Measurements from ENCODE around the gene OR8G1. TPM values are rescaled to one million over a fixed set of nuclear protein-coding genes. Genes with fewer than 3 reads are reported as not detected.
"Not testable (repeated sequence)": the region's sequence is repeated elsewhere in the genome, so short reads cannot be mapped to it uniquely, and the experiment has no call there.

OR8G1 gene
- total RNA-seq, 1 donor from 2014 or later, result not detected

- H3K36me3 Mint-ChIP-seq (ENCODE audit: low read depth), result no peaks in the 10 kb centered on the region
- DNase-seq, result no peak
- H3K9me3 Mint-ChIP-seq, result no peaks in the 10 kb centered on the region
- H3K4me1 Mint-ChIP-seq, result no peaks in the 10 kb centered on the region
- H3K4me3 Mint-ChIP-seq, result no peak overlapping the region
- intact Hi-C loops (cut with micrococcal nuclease), result no loop called here
- H3K27me3 Mint-ChIP-seq, result peaks cover 2% of the 10 kb centered on the region
- no peak overlapping the region for H3K27ac Mint-ChIP-seq
Observed at GRCh38 chr11:124210421-124210820, 30.5 kb upstream of the OR8G1 start.

GRCh38 chr11:124211321-124211720, 29.6 kb upstream of the OR8G1 start:
- H3K4me3 Mint-ChIP-seq, result no peak overlapping the region
- no peaks in the 10 kb centered on the region for H3K4me1 Mint-ChIP-seq
- no peaks in the 10 kb centered on the region for H3K9me3 Mint-ChIP-seq
- peaks cover 2% of the 10 kb centered on the region for H3K27me3 Mint-ChIP-seq
- H3K27ac Mint-ChIP-seq, result no peak overlapping the region
- no peaks in the 10 kb centered on the region for H3K36me3 Mint-ChIP-seq (ENCODE audit: low read depth)
- intact Hi-C loops (cut with micrococcal nuclease), result no loop called here
- no peak for DNase-seq

- Mint-ChIP-seq H3K4me3 (no peak overlapping the region), H3K27me3 (peaks cover 2% of the 10 kb centered on the region), H3K36me3 (ENCODE audit: low read depth) (no peaks in the 10 kb centered on the region), H3K9me3 (no peaks in the 10 kb centered on the region), H3K4me1 (no peaks in the 10 kb centered on the region), H3K27ac (no peak overlapping the region)
- DNase-seq, result no peak
- intact Hi-C loops (cut with micrococcal nuclease), result no loop called here
Observed at GRCh38 chr11:124214027-124214426, 26.9 kb upstream of the OR8G1 start.

GRCh38 chr11:124219126-124219525, 21.8 kb upstream of the OR8G1 start:
- Mint-ChIP-seq H3K9me3 (no peaks in the 10 kb centered on the region), H3K27ac (no peak overlapping the region), H3K36me3 (ENCODE audit: low read depth) (no peaks in the 10 kb centered on the region), H3K4me3 (no peak overlapping the region), H3K27me3 (no peaks in the 10 kb centered on the region), H3K4me1 (no peaks in the 10 kb centered on the region)
- intact Hi-C loops (cut with micrococcal nuclease), result no loop called here
- no peak for DNase-seq

- no peak for DNase-seq
- no peaks in the 10 kb centered on the region for H3K36me3 Mint-ChIP-seq (ENCODE audit: low read depth)
- no peak overlapping the region for H3K27ac Mint-ChIP-seq
- intact Hi-C loops (cut with micrococcal nuclease), result no loop called here
- no peak overlapping the region for H3K4me3 Mint-ChIP-seq
- H3K4me1 Mint-ChIP-seq, result no peaks in the 10 kb centered on the region
- no peaks in the 10 kb centered on the region for H3K9me3 Mint-ChIP-seq
- no peaks in the 10 kb centered on the region for H3K27me3 Mint-ChIP-seq
Observed at GRCh38 chr11:124222407-124222806, 18.5 kb upstream of the OR8G1 start.

GRCh38 chr11:124224618-124225423, 16.1 kb upstream of the OR8G1 start:
- H3K4me1 Mint-ChIP-seq; H3K36me3 Mint-ChIP-seq (ENCODE audit: low read depth); intact Hi-C loops (cut with micrococcal nuclease); H3K27ac Mint-ChIP-seq; H3K9me3 Mint-ChIP-seq; DNase-seq; H3K27me3 Mint-ChIP-seq; H3K4me3 Mint-ChIP-seq: not testable (repeated sequence)

- Mint-ChIP-seq H3K4me3 (no peak overlapping the region), H3K27ac (no peak overlapping the region), H3K27me3 (peaks cover 2% of the 10 kb centered on the region), H3K36me3 (ENCODE audit: low read depth) (no peaks in the 10 kb centered on the region), H3K4me1 (no peaks in the 10 kb centered on the region), H3K9me3 (no peaks in the 10 kb centered on the region)
- no peak for DNase-seq
- intact Hi-C loops (cut with micrococcal nuclease), result no loop called here
Observed at GRCh38 chr11:124225471-124225870, 15.4 kb upstream of the OR8G1 start.

- intact Hi-C loops (cut with micrococcal nuclease), result no loop called here
- Mint-ChIP-seq H3K4me1 (no peaks in the 10 kb centered on the region), H3K27me3 (peaks cover 2% of the 10 kb centered on the region), H3K27ac (no peak overlapping the region), H3K36me3 (ENCODE audit: low read depth) (no peaks in the 10 kb centered on the region), H3K9me3 (no peaks in the 10 kb centered on the region), H3K4me3 (no peak overlapping the region)
- DNase-seq, result no peak
Observed at GRCh38 chr11:124233376-124233775, 7.5 kb upstream of the OR8G1 start.

GRCh38 chr11:124238512-124238911, 2.4 kb upstream of the OR8G1 start:
- H3K36me3 Mint-ChIP-seq (ENCODE audit: low read depth), result no peaks in the 10 kb centered on the region
- intact Hi-C loops (cut with micrococcal nuclease), result no loop called here
- DNase-seq, result no peak
- H3K4me1 Mint-ChIP-seq, result no peaks in the 10 kb centered on the region
- H3K27ac Mint-ChIP-seq, result no peak overlapping the region
- H3K4me3 Mint-ChIP-seq, result no peak overlapping the region
- H3K27me3 Mint-ChIP-seq, result no peaks in the 10 kb centered on the region
- H3K9me3 Mint-ChIP-seq, result no peaks in the 10 kb centered on the region

GRCh38 chr11:124249869-124250268, 9.0 kb downstream of the OR8G1 start:
- H3K9me3 Mint-ChIP-seq; H3K27ac Mint-ChIP-seq; H3K4me1 Mint-ChIP-seq; H3K27me3 Mint-ChIP-seq; DNase-seq; H3K36me3 Mint-ChIP-seq (ENCODE audit: low read depth); H3K4me3 Mint-ChIP-seq; intact Hi-C loops (cut with micrococcal nuclease): not testable (repeated sequence)

GRCh38 chr11:124256076-124256475, 15.2 kb downstream of the OR8G1 start, which contains the start of gene OR8G5:
Gene OR8G5 (plus strand): TSS chr11:124256376. CDS start chr11:124264932, 8,556 bp downstream.
- H3K27me3 Mint-ChIP-seq, result peaks cover 4% of the 10 kb centered on the region
- no peak for DNase-seq
- H3K36me3 Mint-ChIP-seq (ENCODE audit: low read depth), result no peaks in the 10 kb centered on the region
- H3K4me1 Mint-ChIP-seq, result no peaks in the 10 kb centered on the region
- intact Hi-C loops (cut with micrococcal nuclease), result no loop called here
- no peaks in the 10 kb centered on the region for H3K9me3 Mint-ChIP-seq
- H3K27ac Mint-ChIP-seq, result no peak within 1 kb of the TSS
- no peak within 1 kb of the TSS for H3K4me3 Mint-ChIP-seq

- not testable (repeated sequence) for H3K27ac Mint-ChIP-seq, H3K27me3 Mint-ChIP-seq
Observed at GRCh38 chr11:124265041-124265440, 24.1 kb downstream of the OR8G1 start.

GRCh38 chr11:124270886-124271285, 30.0 kb downstream of the OR8G1 start:
- intact Hi-C loops (cut with micrococcal nuclease); H3K36me3 Mint-ChIP-seq (ENCODE audit: low read depth); H3K9me3 Mint-ChIP-seq; H3K4me3 Mint-ChIP-seq; H3K27me3 Mint-ChIP-seq; DNase-seq; H3K4me1 Mint-ChIP-seq; H3K27ac Mint-ChIP-seq: not testable (repeated sequence)

More at GRCh38 chr11:124265041-124265440, 24.1 kb downstream of the OR8G1 start:
- DNase-seq; intact Hi-C loops (cut with micrococcal nuclease); H3K4me1 Mint-ChIP-seq; H3K9me3 Mint-ChIP-seq; H3K4me3 Mint-ChIP-seq; H3K36me3 Mint-ChIP-seq (ENCODE audit: low read depth): not testable (repeated sequence)

- Mint-ChIP-seq H3K27ac (no peak overlapping the region), H3K27me3 (no peaks in the 10 kb centered on the region), H3K4me3 (no peak overlapping the region), H3K36me3 (ENCODE audit: low read depth) (no peaks in the 10 kb centered on the region), H3K4me1 (peaks cover 5% of the 10 kb centered on the region), H3K9me3 (no peaks in the 10 kb centered on the region)
- DNase-seq, result no peak
- intact Hi-C loops (cut with micrococcal nuclease), result no loop called here
Observed at GRCh38 chr11:124274000-124274399, 33.1 kb downstream of the OR8G1 start.

GRCh38 chr11:124276081-124276480, 35.2 kb downstream of the OR8G1 start:
- no peak overlapping the region for H3K4me3 Mint-ChIP-seq
- DNase-seq, result no peak
- H3K27ac Mint-ChIP-seq, result no peak overlapping the region
- peaks cover 5% of the 10 kb centered on the region for H3K4me1 Mint-ChIP-seq
- no peaks in the 10 kb centered on the region for H3K36me3 Mint-ChIP-seq (ENCODE audit: low read depth)
- no peaks in the 10 kb centered on the region for H3K9me3 Mint-ChIP-seq
- intact Hi-C loops (cut with micrococcal nuclease), result loop anchor here (5.0 kb wide), 1 partner anchor 204 kb away; no protein-coding TSS in a partner anchor
- H3K27me3 Mint-ChIP-seq, result no peaks in the 10 kb centered on the region
